Measurements from ENCODE around the gene SND1. TPM values are rescaled to one million over a fixed set of nuclear protein-coding genes. Genes with fewer than 3 reads are reported as not detected.

SND1 gene
- total and polyA plus RNA-seq, 7 experiments from 2014 or later: 68.6 to 253 (median 137) TPM

DNA sequence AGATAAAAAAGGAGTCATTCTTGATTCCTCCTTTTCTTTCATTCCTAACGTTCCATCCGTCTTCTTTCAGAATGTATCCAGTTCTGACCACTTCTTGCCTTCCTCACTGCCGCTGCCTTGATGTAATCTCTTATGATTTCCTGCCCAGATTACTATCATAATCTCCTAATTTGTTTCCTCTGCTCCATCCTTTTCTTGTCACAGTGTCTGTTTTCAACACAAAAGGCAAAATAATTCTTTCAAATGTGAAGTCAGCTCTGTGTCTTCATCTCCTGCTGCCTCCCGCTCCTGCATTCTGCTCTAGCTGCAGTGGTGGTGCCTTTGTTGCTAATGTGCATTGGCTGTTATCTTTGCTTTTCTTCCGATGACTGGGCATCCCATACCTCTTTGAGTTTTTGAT, 150.9 kb downstream of the SND1 start:
- Histone ChIP-seq H3K4me3 (ENCODE audit: low read length) (no peak overlapping the region), H3K9me3 (ENCODE audit: control insufficient read depth in 2 of 3, low read length in 3 of 3) (no peaks in the 10 kb centered on the region), H3K27me3 (ENCODE audit: control insufficient read depth in 2 of 2, insufficient read depth in 2 of 2, low read length in 2 of 2) (no peaks in the 10 kb centered on the region), H3K36me3 (ENCODE audit: control insufficient read depth in 2 of 3, insufficient read depth in 3 of 3, low read length in 3 of 3) (peaks cover 0 to 7% (median 0%) of the 10 kb centered on the region in 3 experiments), H3K27ac (ENCODE audit: low read depth, low read length) (no peak overlapping the region), H3K4me1 (ENCODE audit: control insufficient read depth in 2 of 2, insufficient read depth in 2 of 2, low read length in 2 of 2) (peaks cover 3 to 15% of the 10 kb centered on the region in 2 donors)
- ChIA-PET CTCF (no interaction called here), POLR2A (interaction anchor here (0.6 to 1.2 kb wide), 2 partner anchors 10 to 213 kb away, joined by 3 to 4 read pairs; no protein-coding TSS in a partner anchor)
- Mint-ChIP-seq H3K4me3 (no peak overlapping the region), H3K9me3 (no peaks in the 10 kb centered on the region), H3K4me1 (peaks cover 5 to 23% (median 14%) of the 10 kb centered on the region in 7 donors), H3K36me3 (peaks cover 0 to 23% (median 5%) of the 10 kb centered on the region in 5 donors), H3K27me3 (no peaks in the 10 kb centered on the region), H3K27ac (no peak overlapping the region)
- intact Hi-C loops (cut with micrococcal nuclease): no loop called here
- DNase-seq: no peak
- ATAC-seq: no peak

DNA sequence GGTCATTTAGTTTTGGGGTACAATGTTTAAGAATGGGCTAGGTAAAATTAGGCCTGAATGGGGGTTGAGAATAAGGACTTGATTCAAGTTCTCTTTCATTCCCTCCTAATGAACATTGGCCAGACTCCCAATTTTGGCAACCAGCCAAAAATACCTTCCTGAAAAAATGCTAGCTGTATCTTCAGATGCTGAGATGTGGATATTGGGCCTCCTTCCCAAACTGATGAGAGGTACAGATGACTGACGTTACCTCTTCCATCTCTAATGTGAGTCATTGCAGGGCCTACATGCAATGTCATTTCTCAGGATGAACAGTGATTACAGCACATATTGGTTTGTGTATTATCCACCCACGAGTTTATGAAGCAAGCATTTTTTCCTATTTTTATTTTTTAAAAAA, 151.6 kb downstream of the SND1 start:
- Histone ChIP-seq H3K27me3 (ENCODE audit: control insufficient read depth in 2 of 2, insufficient read depth in 2 of 2, low read length in 2 of 2) (no peaks in the 10 kb centered on the region), H3K4me3 (ENCODE audit: low read length) (no peak overlapping the region), H3K4me1 (ENCODE audit: control insufficient read depth in 2 of 2, insufficient read depth in 2 of 2, low read length in 2 of 2) (peaks cover 3 to 15% of the 10 kb centered on the region in 2 donors), H3K9me3 (ENCODE audit: control insufficient read depth in 2 of 3, low read length in 3 of 3) (no peaks in the 10 kb centered on the region), H3K27ac (ENCODE audit: low read depth, low read length) (no peak overlapping the region), H3K36me3 (ENCODE audit: control insufficient read depth in 2 of 3, insufficient read depth in 3 of 3, low read length in 3 of 3) (peaks cover 0 to 13% (median 0%) of the 10 kb centered on the region in 3 experiments)
- DNase-seq (no peak), ATAC-seq (no peak)
- POLR2A ChIA-PET: interaction anchor here (0.6 to 1.2 kb wide), 2 partner anchors 11 to 212 kb away, joined by 3 to 4 read pairs; no protein-coding TSS in a partner anchor
- no peak overlapping the region for H3K27ac Mint-ChIP-seq
- H3K36me3 Mint-ChIP-seq: peaks cover 0 to 27% (median 6%) of the 10 kb centered on the region in 5 donors
- intact Hi-C loops (cut with micrococcal nuclease): no loop called here
- H3K4me3 Mint-ChIP-seq: no peak overlapping the region
- H3K9me3 Mint-ChIP-seq: no peaks in the 10 kb centered on the region
- peaks cover 0 to 23% (median 6%) of the 10 kb centered on the region in 7 donors for H3K4me1 Mint-ChIP-seq
- no peaks in the 10 kb centered on the region for H3K27me3 Mint-ChIP-seq
- CTCF ChIA-PET: no interaction called here

DNA sequence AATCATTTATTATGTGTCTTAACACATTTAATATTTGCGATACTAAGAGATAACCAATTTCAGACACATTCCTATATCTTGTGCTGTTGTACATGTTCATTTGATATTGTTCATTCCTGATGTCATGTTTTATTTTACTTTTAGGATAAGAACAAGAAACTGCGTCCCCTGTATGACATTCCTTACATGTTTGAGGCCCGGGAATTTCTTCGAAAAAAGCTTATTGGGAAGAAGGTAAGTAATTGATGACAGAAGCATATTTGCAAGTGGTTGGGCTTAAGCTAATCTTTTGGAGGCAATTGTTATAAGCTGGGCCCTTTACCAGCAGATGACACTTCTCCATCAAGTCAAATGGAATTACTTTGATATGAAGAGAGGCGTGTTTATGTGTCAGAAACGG, 155.3 kb downstream of the SND1 start:
- DNase-seq (no peak), ATAC-seq (no peak)
- Mint-ChIP-seq H3K4me3 (no peak overlapping the region), H3K27me3 (no peaks in the 10 kb centered on the region), H3K9me3 (peaks cover 0 to 1% (median 0%) of the 10 kb centered on the region in 11 donors), H3K4me1 (peaks cover 0 to 32% (median 5%) of the 10 kb centered on the region in 7 donors), H3K27ac (no peak overlapping the region), H3K36me3 (peaks cover 0 to 52% (median 20%) of the 10 kb centered on the region in 5 donors)
- no peak overlapping the region for H3K4me3 ChIP-seq (ENCODE audit: low read length)
- POLR2A ChIA-PET: no interaction called here
- H3K36me3 ChIP-seq (ENCODE audit: control insufficient read depth in 2 of 3, insufficient read depth in 3 of 3, low read length in 3 of 3): peaks cover 0 to 20% (median 0%) of the 10 kb centered on the region in 3 experiments
- H3K27me3 ChIP-seq (ENCODE audit: control insufficient read depth in 2 of 2, insufficient read depth in 2 of 2, low read length in 2 of 2): no peaks in the 10 kb centered on the region
- no peaks in the 10 kb centered on the region for H3K4me1 ChIP-seq (ENCODE audit: control insufficient read depth in 2 of 2, insufficient read depth in 2 of 2, low read length in 2 of 2)
- no peaks in the 10 kb centered on the region for H3K9me3 ChIP-seq (ENCODE audit: control insufficient read depth in 2 of 3, low read length in 3 of 3)
- no peak overlapping the region for H3K27ac ChIP-seq (ENCODE audit: low read depth, low read length)
- CTCF ChIA-PET: no interaction called here
- intact Hi-C loops (cut with micrococcal nuclease): no loop called here

DNA sequence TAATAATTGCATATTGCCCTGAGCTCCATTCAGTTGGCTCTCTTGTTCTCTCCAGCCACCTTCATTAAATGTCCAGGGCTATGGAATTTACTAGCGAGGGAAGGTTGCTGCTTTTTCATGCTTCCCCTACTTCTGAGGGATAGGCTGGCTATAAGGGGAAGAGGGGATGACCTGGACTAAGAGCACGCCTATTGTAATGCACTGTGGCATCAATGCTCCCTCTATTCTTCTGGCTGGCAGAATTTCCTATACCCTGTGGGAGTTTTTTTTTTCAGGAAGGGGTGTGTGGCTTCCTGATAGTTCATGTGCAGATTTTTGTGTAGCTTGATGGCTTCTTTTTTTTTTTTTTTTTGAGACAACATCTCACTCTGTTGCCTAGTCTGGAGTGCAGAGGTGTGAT, 155.8 kb downstream of the SND1 start:
- Mint-ChIP-seq H3K27ac (no peak overlapping the region), H3K27me3 (no peaks in the 10 kb centered on the region), H3K9me3 (peaks cover 0 to 1% (median 0%) of the 10 kb centered on the region in 11 donors), H3K4me1 (peaks cover under 1 to 33% (median 6%) of the 10 kb centered on the region in 7 donors), H3K36me3 (peaks cover 0 to 57% (median 20%) of the 10 kb centered on the region in 5 donors), H3K4me3 (no peak overlapping the region)
- Histone ChIP-seq H3K4me3 (ENCODE audit: low read length) (no peak overlapping the region), H3K4me1 (ENCODE audit: control insufficient read depth in 2 of 2, insufficient read depth in 2 of 2, low read length in 2 of 2) (no peaks in the 10 kb centered on the region), H3K27me3 (ENCODE audit: control insufficient read depth in 2 of 2, insufficient read depth in 2 of 2, low read length in 2 of 2) (no peaks in the 10 kb centered on the region), H3K27ac (ENCODE audit: low read depth, low read length) (no peak overlapping the region), H3K36me3 (ENCODE audit: control insufficient read depth in 2 of 3, insufficient read depth in 3 of 3, low read length in 3 of 3) (peaks cover 0 to 20% (median 0%) of the 10 kb centered on the region in 3 experiments), H3K9me3 (ENCODE audit: control insufficient read depth in 2 of 3, low read length in 3 of 3) (no peaks in the 10 kb centered on the region)
- ChIA-PET CTCF (no interaction called here), POLR2A (no interaction called here)
- intact Hi-C loops (cut with micrococcal nuclease): no loop called here
- no peak for DNase-seq
- ATAC-seq: no peak

DNA sequence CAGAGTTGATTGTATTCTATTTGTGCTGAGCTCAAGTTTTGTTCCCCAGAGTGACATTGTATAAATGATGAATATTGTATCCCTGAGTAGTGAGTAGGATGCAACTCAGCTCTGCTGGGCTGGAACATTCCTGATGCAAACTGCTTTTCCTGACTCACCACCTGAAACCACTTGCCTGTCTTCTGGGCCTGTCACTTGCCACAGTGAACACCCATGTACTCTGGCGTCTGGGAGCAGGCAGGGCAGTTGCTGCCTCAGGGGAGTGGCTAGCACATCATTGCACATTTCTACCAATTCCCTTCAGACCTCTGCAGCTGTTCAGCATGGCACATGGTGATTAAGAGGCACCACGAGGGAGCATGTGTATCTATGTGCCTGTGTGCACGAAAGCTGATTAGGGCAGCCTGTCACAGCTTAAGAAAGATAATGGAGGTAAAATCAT, 157.3 kb downstream of the SND1 start:
- Histone ChIP-seq H3K36me3 (ENCODE audit: control insufficient read depth in 2 of 3, insufficient read depth in 3 of 3, low read length in 3 of 3) (peaks cover 0 to 20% (median 0%) of the 10 kb centered on the region in 3 experiments), H3K27ac (ENCODE audit: low read depth, low read length) (no peak overlapping the region), H3K27me3 (ENCODE audit: control insufficient read depth in 2 of 2, insufficient read depth in 2 of 2, low read length in 2 of 2) (no peaks in the 10 kb centered on the region), H3K4me3 (ENCODE audit: low read length) (no peak overlapping the region), H3K9me3 (ENCODE audit: control insufficient read depth in 2 of 3, low read length in 3 of 3) (no peaks in the 10 kb centered on the region), H3K4me1 (ENCODE audit: control insufficient read depth in 2 of 2, insufficient read depth in 2 of 2, low read length in 2 of 2) (no peaks in the 10 kb centered on the region)
- Mint-ChIP-seq H3K36me3 (peaks cover 0 to 66% (median 20%) of the 10 kb centered on the region in 5 donors), H3K27ac (no peak overlapping the region), H3K9me3 (peaks cover 0 to 3% (median 0%) of the 10 kb centered on the region in 11 donors), H3K4me3 (no peak overlapping the region), H3K4me1 (peaks cover 8 to 40% (median 15%) of the 10 kb centered on the region in 7 donors), H3K27me3 (no peaks in the 10 kb centered on the region)
- CTCF ChIA-PET: no interaction called here
- POLR2A ChIA-PET: no interaction called here
- DNase-seq: no peak
- ATAC-seq: no peak
- intact Hi-C loops (cut with micrococcal nuclease): no loop called here

DNA sequence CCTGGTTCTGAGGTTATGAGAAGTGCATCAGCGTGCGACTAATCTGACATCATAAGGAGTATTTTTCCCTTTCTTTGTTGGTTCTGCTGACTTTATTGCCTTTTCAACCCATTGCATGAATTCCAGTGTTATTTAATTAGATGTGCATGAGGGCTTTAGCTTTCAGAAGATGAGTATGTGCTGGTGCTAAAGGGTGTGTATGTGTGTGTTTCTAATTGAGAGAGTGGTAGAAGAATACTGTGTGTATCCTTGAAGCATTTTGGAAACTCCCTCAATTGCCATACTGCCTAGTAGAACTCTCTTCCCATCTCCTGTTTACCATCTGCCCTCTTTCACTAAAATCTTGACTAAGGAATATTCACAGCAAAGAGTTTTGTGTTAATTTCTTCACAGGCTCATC, 158.1 kb downstream of the SND1 start:
- Histone ChIP-seq H3K27me3 (ENCODE audit: control insufficient read depth in 2 of 2, insufficient read depth in 2 of 2, low read length in 2 of 2) (no peaks in the 10 kb centered on the region), H3K27ac (ENCODE audit: low read depth, low read length) (no peak overlapping the region), H3K4me3 (ENCODE audit: low read length) (no peak overlapping the region), H3K36me3 (ENCODE audit: control insufficient read depth in 2 of 3, insufficient read depth in 3 of 3, low read length in 3 of 3) (peaks cover 0 to 20% (median 0%) of the 10 kb centered on the region in 3 experiments), H3K4me1 (ENCODE audit: control insufficient read depth in 2 of 2, insufficient read depth in 2 of 2, low read length in 2 of 2) (no peaks in the 10 kb centered on the region), H3K9me3 (ENCODE audit: control insufficient read depth in 2 of 3, low read length in 3 of 3) (no peaks in the 10 kb centered on the region)
- no peak for DNase-seq
- Mint-ChIP-seq H3K4me3 (no peak overlapping the region), H3K9me3 (peaks cover 0 to 3% (median 0%) of the 10 kb centered on the region in 11 donors), H3K36me3 (peaks cover 0 to 66% (median 20%) of the 10 kb centered on the region in 5 donors), H3K27me3 (no peaks in the 10 kb centered on the region), H3K27ac (no peak overlapping the region), H3K4me1 (peaks cover 10 to 40% (median 20%) of the 10 kb centered on the region in 7 donors)
- ChIA-PET CTCF (interaction anchor here (1.0 kb wide), 1 partner anchor 15 kb away, joined by 3 read pairs; no protein-coding TSS in a partner anchor), POLR2A (no interaction called here)
- intact Hi-C loops (cut with micrococcal nuclease): no loop called here
- ATAC-seq: no peak
